GM12891 (cell line): ENCODE measurements around the gene AADACL3.

Experiments used
- DNase-seq: peaks from one replicate; pipeline ENCODE4 v3.0.0; 2011; ENCODE audit warnings: low spot score; ENCODE audit not compliant: insufficient read length
- FAIRE-seq: peaks from 2 replicates; lab custom pipeline; 2011; peaks lifted over from hg19 to GRCh38; lab: Jason Lieb, UNC
- PAX5 ChIP-seq: IDR thresholded peaks from 2 replicates; pipeline ENCODE4 v1.6.1; 2011; ENCODE audit warnings: low read length, moderate library complexity, mild to moderate bottlenecking; ENCODE audit not compliant: insufficient read depth, severe bottlenecking
- POLR2A ChIP-seq: IDR thresholded peaks from 2 replicates; pipeline ENCODE4 v1.6.1; 2011; ENCODE audit warnings: low read depth, low read length, control low read depth
- POLR2AphosphoS5 ChIP-seq: IDR thresholded peaks from 2 replicates; pipeline ENCODE4 v1.6.1; 2011; ENCODE audit warnings: low read depth, low read length, control low read depth
- POU2F2 ChIP-seq: IDR thresholded peaks from 2 replicates; pipeline ENCODE4 v1.6.1; 2011; ENCODE audit warnings: low read depth, mild to moderate bottlenecking, control low read depth, low read length, moderate library complexity
- SPI1 ChIP-seq: IDR thresholded peaks from 2 replicates; pipeline ENCODE4 v1.6.1; 2011; ENCODE audit warnings: low read depth, low read length, control low read depth
- TAF1 ChIP-seq: IDR thresholded peaks from 2 replicates; pipeline ENCODE4 v1.6.1; 2011; ENCODE audit warnings: low read depth, low read length, control low read depth

Gene AADACL3

GRCh38 chr1:12745992-12746323 lies 30.0 kb downstream of the AADACL3 start, which contains the start of gene CFAP107:
Gene CFAP107 (plus strand): TSS chr1:12746200. CDS start chr1:12746431, 231 bp downstream.
- no peak for FAIRE-seq

GRCh38 chr1:12748778-12749355 lies 33.0 kb downstream of the AADACL3 start:
- FAIRE-seq = no peak
- DNase-seq = no peak
- TF ChIP-seq POLR2A = no peak
- TF ChIP-seq POLR2AphosphoS5 = no peak
- TF ChIP-seq TAF1 = no peak
- TF ChIP-seq SPI1 = no peak
- no peak for TF ChIP-seq PAX5
- no peak for TF ChIP-seq POU2F2

More at GRCh38 chr1:12745992-12746323, 30.0 kb downstream of the AADACL3 start, which contains the start of gene CFAP107:
- TF ChIP-seq PAX5 (no peak), POLR2A (no peak), TAF1 (no peak), POU2F2 (no peak), SPI1 (no peak), POLR2AphosphoS5 (no peak)
- DNase-seq = no peak

GRCh38 chr1:12754738-12755137 lies 38.8 kb downstream of the AADACL3 start:
- no peak for FAIRE-seq
- TF ChIP-seq POLR2AphosphoS5 (no peak), TAF1 (no peak), POLR2A (no peak), POU2F2 (no peak), SPI1 (no peak), PAX5 (no peak)
- DNase-seq = no peak

GRCh38 chr1:12756273-12756672 lies 40.4 kb downstream of the AADACL3 start:
- no peak for DNase-seq

GRCh38 chr1:12756768-12757413 lies 41.0 kb downstream of the AADACL3 start:
- no peak for DNase-seq
- FAIRE-seq = no peak
- TF ChIP-seq TAF1 (no peak), POLR2A (no peak), POU2F2 (no peak), PAX5 (no peak), POLR2AphosphoS5 (no peak), SPI1 (no peak)

More at GRCh38 chr1:12756273-12756672, 40.4 kb downstream of the AADACL3 start:
- TF ChIP-seq TAF1 (no peak), PAX5 (no peak), SPI1 (no peak), POLR2AphosphoS5 (no peak)
- FAIRE-seq = no peak

GRCh38 chr1:12757836-12758235 lies 41.9 kb downstream of the AADACL3 start:
- TF ChIP-seq SPI1 (no peak), POLR2A (no peak), POU2F2 (no peak), POLR2AphosphoS5 (no peak), PAX5 (no peak), TAF1 (no peak)
- FAIRE-seq = no peak
- no peak for DNase-seq

GRCh38 chr1:12760256-12760795 lies 44.4 kb downstream of the AADACL3 start:
- DNase-seq (no peak), FAIRE-seq (no peak)
- TF ChIP-seq SPI1 (no peak), PAX5 (no peak), POLR2A (no peak), TAF1 (no peak), POU2F2 (no peak), POLR2AphosphoS5 (no peak)

- no peak for FAIRE-seq
- no peak for DNase-seq
- TF ChIP-seq TAF1 = no peak
- no peak for TF ChIP-seq PAX5
- TF ChIP-seq SPI1 = no peak
- TF ChIP-seq POLR2A = no peak
- no peak for TF ChIP-seq POLR2AphosphoS5
- no peak for TF ChIP-seq POU2F2
Observed at GRCh38 chr1:12761781-12762180, 45.9 kb downstream of the AADACL3 start.

- FAIRE-seq (no peak), DNase-seq (no peak)
- no peak for TF ChIP-seq TAF1
- TF ChIP-seq PAX5 = no peak
- no peak for TF ChIP-seq POLR2AphosphoS5
- TF ChIP-seq POLR2A = no peak
- no peak for TF ChIP-seq POU2F2
- no peak for TF ChIP-seq SPI1
Observed at GRCh38 chr1:12762766-12763165, 46.9 kb downstream of the AADACL3 start.

GRCh38 chr1:12763479-12763878 lies 47.6 kb downstream of the AADACL3 start:
- TF ChIP-seq POU2F2 (no peak), SPI1 (no peak), PAX5 (no peak), POLR2AphosphoS5 (no peak), TAF1 (no peak), POLR2A (no peak)
- DNase-seq (no peak), FAIRE-seq (no peak)
